Activated naive CD8-positive, alpha-beta T cell treated with anti-CD3 and anti-CD28 coated beads, Interleukin-2, amount 10 ng/mL, durations not matched to agents 7 days and 5 days (primary cell): ENCODE results near the gene TTC31. TPM values are rescaled to one million over a fixed set of nuclear protein-coding genes. Genes with fewer than 3 reads are reported as not detected.
"Not testable (repeated sequence)": the region's sequence is repeated elsewhere in the genome, so short reads cannot be mapped to it uniquely, and the experiment has no call there.

Source experiments
- ATAC-seq: fragments of 150-1000 bp; cut with Tn5 transposase; one replicate; pipeline ENCODE4 v1.10.0; 2021; ENCODE audit warnings: low read depth, moderate library complexity
- POLR2A ChIA-PET: fragments of 350-600 bp; sonication (Branson Sonifier 250); formaldehyde crosslinking; loops from one replicate; lab custom pipeline; 2021; ENCODE audit warnings: antibody characterized with exemption; lab: Charles Lee
- DNase-seq: peaks from one replicate; pipeline ENCODE4 v3.0.0; 2021
- H3K27ac Mint-ChIP-seq: one replicate; pipeline ENCODE4 v1.8.0; 2022; ENCODE audit warnings: mild to moderate bottlenecking, mixed read lengths
- H3K27me3 Mint-ChIP-seq: one replicate; pipeline ENCODE4 v1.8.0; 2022; ENCODE audit warnings: mild to moderate bottlenecking, moderate library complexity, mixed read lengths
- H3K36me3 Mint-ChIP-seq: one replicate; pipeline ENCODE4 v1.8.0; 2021; ENCODE audit warnings: mild to moderate bottlenecking, mixed read lengths
- H3K4me1 Mint-ChIP-seq: one replicate; pipeline ENCODE4 v1.8.0; 2021; ENCODE audit warnings: mixed read lengths
- H3K4me3 Mint-ChIP-seq: one replicate; pipeline ENCODE4 v1.8.0; 2022; ENCODE audit warnings: mild to moderate bottlenecking, moderate library complexity, mixed read lengths
- H3K9me3 Mint-ChIP-seq: one replicate; pipeline ENCODE4 v1.8.0; 2021; ENCODE audit warnings: mixed read lengths
- total RNA-seq, 2 experiments: library from RNA; stranded (reverse); gene quantifications; one replicate each; pipeline ENCODE4 v1.2.3, GENCODE V29; 2021

Gene TTC31
- total RNA-seq, 2 experiments from 2014 or later, result 44.1 to 46.2 TPM

DNA sequence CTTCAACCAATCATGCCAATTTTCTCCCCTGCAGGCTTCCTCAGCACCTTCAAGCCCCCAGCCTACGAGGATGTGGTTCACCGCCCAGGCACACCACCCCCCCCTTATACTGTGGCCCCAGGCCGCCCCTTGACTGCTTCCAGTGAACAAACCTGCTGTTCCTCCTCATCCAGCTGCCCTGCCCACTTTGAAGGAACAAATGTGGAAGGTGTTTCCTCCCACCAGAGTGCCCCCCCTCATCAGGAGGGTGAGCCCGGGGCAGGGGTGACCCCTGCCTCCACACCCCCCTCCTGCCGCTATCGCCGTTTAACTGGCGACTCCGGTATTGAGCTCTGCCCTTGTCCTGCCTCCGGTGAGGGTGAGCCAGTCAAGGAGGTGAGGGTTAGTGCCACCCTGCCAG, 22.7 kb upstream of the TTC31 start:
- Mint-ChIP-seq H3K27ac (peak overlapping the region; percentile 42), H3K4me1 (peaks cover 44% of the 10 kb centered on the region), H3K4me3 (peak overlapping the region; percentile 11)
- not testable (repeated sequence) for DNase-seq, H3K27me3 Mint-ChIP-seq, H3K36me3 Mint-ChIP-seq, ATAC-seq, H3K9me3 Mint-ChIP-seq
- POLR2A ChIA-PET, result interaction anchor here (0.6 to 6.0 kb wide), 3 partner anchors 22 to 716 kb away, joined by 5 to 39 read pairs (median 28); partner anchors contain the start of genes AUP1, CCDC142, HTRA2 and TTC31

GRCh38 chr2:74461187-74462053, 21.5 kb upstream of the TTC31 start:
- H3K4me1 Mint-ChIP-seq, result peaks cover 35% of the 10 kb centered on the region
- POLR2A ChIA-PET, result interaction anchor here (1.0 to 1.3 kb wide), 3 partner anchors 10 to 73 kb away, joined by 3 to 4 read pairs (median 3); no protein-coding TSS in a partner anchor
- no peak overlapping the region for H3K4me3 Mint-ChIP-seq
- no peak for DNase-seq
- H3K27me3 Mint-ChIP-seq, result no peaks in the 10 kb centered on the region
- H3K36me3 Mint-ChIP-seq, result peaks cover 7% of the 10 kb centered on the region
- no peak overlapping the region for H3K27ac Mint-ChIP-seq
- no peaks in the 10 kb centered on the region for H3K9me3 Mint-ChIP-seq
- no peak for ATAC-seq

DNA sequence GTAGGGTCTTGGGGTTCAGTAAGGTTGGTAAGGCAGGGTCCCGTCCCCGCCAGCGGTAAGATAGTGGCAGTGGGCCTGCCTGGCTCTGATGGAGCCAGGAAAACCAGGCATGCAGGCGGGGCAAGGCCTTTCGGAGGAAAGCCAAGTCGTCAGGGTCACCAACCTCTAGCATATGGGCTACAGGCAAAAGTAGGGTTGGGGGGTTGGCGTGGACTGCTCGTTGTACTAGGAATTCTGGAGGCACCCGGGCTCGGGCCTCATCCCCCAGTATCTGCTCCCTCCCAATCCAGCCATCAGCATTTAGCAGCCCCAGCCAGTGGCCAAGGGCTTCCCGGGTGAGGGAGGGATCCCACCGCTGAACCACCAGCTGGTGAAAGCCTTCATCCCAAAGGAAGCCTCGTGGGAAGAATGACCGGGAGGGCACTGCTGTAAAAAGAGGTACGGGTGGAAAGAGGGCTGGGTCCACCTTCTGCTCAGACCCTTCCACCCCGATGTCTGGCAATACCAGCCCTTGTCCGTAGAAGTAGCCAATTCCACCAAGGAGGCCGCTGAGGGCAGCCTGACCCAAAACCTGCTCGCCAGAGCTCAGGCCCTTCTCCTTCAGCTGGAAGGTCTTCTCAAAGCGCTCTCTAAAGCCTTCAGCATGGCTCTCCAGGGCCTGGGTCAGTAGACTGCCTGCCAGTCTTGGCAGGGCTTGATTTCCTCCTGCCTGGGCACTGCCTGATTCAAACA, 20.7 kb upstream of the TTC31 start:
- POLR2A ChIA-PET, result interaction anchor here (1.0 to 1.3 kb wide), 4 partner anchors 9 to 72 kb away, joined by 3 to 4 read pairs (median 4); partner anchors contain the start of gene MRPL53
- no peaks in the 10 kb centered on the region for H3K9me3 Mint-ChIP-seq
- DNase-seq (no peak), ATAC-seq (no peak)
- H3K27me3 Mint-ChIP-seq, result no peaks in the 10 kb centered on the region
- peaks cover 7% of the 10 kb centered on the region for H3K36me3 Mint-ChIP-seq
- H3K27ac Mint-ChIP-seq, result no peak overlapping the region
- no peak overlapping the region for H3K4me3 Mint-ChIP-seq
- peaks cover 27% of the 10 kb centered on the region for H3K4me1 Mint-ChIP-seq

- POLR2A ChIA-PET, result interaction anchor here (1.0 kb wide), 1 partner anchor 10 kb away, joined by 4 read pairs; the partner anchor contains the start of gene MRPL53
- Mint-ChIP-seq H3K27ac (no peak overlapping the region), H3K4me1 (peaks cover 26% of the 10 kb centered on the region), H3K36me3 (peaks cover 7% of the 10 kb centered on the region), H3K27me3 (no peaks in the 10 kb centered on the region), H3K4me3 (no peak overlapping the region), H3K9me3 (no peaks in the 10 kb centered on the region)
- no peak for DNase-seq
- ATAC-seq, result no peak
Measured at GRCh38 chr2:74462786-74463105, 20.1 kb upstream of the TTC31 start.

DNA sequence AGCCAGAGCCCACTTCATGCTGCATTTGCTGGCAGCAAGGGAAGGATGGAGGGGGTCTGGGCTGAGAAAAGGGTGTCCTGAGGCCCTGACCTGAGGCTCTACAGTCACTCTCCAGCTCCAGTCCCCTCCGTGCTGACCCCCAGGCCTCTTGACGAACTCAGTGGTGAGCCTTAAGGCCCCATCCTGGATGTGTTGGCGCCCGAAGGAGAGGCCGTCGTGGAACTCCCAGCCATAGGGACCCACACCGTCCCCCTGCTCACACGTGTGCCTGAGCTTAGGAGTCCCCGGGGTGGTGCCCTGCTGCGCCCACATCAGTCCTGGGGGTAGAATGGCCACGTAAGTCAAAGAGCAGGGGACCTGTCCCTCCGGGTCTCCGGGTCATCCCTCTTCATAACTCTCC, 18.5 kb upstream of the TTC31 start:
- Mint-ChIP-seq H3K4me1 (peaks cover 24% of the 10 kb centered on the region), H3K9me3 (no peaks in the 10 kb centered on the region), H3K27ac (peak overlapping the region; percentile 83), H3K36me3 (peaks cover 7% of the 10 kb centered on the region), H3K27me3 (no peaks in the 10 kb centered on the region), H3K4me3 (peak overlapping the region; percentile 99)
- ATAC-seq, result no peak
- DNase-seq, result no peak
- POLR2A ChIA-PET, result interaction anchor here (0.6 to 1.6 kb wide), 8 partner anchors 10 to 178 kb away, joined by 3 to 11 read pairs (median 4); partner anchors contain the start of genes C2orf81, INO80B and WDR54

DNA sequence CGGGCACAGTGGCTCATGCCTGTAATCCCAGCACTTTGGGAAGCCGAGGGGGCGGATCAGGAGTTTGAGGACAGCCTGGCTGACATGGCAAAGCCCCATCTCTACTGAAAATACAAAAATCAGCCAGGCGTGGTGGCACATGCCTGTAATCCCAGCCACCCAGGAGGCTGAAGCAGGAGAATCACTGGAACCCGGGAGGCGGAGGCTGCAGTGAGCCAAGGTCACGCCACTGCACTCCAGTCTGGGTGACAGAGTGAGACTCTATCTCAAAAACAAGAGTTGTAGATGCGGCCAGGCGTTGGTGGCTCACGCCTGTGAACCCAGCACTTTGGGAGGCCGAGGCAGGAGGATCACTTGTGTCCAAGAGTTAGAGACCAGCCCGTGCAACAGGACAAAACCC, 12.1 kb upstream of the TTC31 start:
- not testable (repeated sequence) for ATAC-seq, DNase-seq, H3K9me3 Mint-ChIP-seq, H3K27me3 Mint-ChIP-seq, H3K36me3 Mint-ChIP-seq
- POLR2A ChIA-PET, result interaction anchor here (0.7 to 3.3 kb wide), 7 partner anchors 9 to 377 kb away, joined by 4 to 61 read pairs (median 8); partner anchors contain the start of genes AUP1, CCDC142, HTRA2 and INO80B
- H3K27ac Mint-ChIP-seq, result peak overlapping the region; percentile 61
- peaks cover 16% of the 10 kb centered on the region for H3K4me1 Mint-ChIP-seq
- H3K4me3 Mint-ChIP-seq, result peak overlapping the region; percentile 44

DNA sequence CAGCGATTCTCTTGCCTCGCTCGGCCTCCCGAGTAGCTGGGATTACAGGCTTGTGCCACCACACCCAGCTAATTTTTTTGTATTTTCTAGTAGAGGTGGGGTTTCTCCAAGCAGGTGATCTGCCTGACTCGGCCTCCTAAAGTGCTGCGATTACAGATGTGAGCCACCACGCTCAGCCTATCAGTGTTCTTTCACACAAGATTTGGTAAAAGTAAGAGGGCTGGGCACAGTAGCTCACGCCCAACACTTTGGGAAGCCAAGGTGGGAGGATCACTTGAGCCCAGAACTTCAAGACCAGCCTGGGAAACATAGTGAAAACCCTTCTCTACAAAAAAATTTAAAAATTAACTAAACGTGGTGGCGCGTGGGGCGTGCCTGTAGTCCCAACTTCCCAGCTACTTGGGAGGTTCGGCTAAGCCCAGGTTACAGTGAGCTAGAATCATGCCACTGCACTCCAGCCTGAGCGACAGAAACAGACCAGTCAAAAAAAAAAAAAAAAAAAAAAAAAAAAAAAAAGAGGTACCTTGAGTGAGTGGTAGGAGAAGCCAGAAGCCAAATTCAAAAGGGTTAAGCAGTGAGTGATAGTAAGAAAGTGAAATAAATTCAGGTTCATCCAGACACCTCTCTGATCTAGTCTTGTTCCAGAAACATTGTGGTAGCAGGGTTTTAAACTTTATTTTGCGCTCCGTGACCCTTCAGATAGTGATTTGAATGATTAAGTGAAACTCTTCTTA, 11.4 kb upstream of the TTC31 start:
- Mint-ChIP-seq H3K27me3 (no peaks in the 10 kb centered on the region), H3K36me3 (peaks cover 9% of the 10 kb centered on the region), H3K27ac (peak overlapping the region; percentile 91), H3K4me3 (peak overlapping the region; percentile 93), H3K4me1 (peaks cover 13% of the 10 kb centered on the region), H3K9me3 (no peaks in the 10 kb centered on the region)
- DNase-seq (no peak), ATAC-seq (no peak)
- POLR2A ChIA-PET, result interaction anchor here (0.7 to 3.3 kb wide), 9 partner anchors 9 to 377 kb away, joined by 4 to 61 read pairs (median 5); partner anchors contain the start of genes AUP1, CCDC142, HTRA2 and INO80B

DNA sequence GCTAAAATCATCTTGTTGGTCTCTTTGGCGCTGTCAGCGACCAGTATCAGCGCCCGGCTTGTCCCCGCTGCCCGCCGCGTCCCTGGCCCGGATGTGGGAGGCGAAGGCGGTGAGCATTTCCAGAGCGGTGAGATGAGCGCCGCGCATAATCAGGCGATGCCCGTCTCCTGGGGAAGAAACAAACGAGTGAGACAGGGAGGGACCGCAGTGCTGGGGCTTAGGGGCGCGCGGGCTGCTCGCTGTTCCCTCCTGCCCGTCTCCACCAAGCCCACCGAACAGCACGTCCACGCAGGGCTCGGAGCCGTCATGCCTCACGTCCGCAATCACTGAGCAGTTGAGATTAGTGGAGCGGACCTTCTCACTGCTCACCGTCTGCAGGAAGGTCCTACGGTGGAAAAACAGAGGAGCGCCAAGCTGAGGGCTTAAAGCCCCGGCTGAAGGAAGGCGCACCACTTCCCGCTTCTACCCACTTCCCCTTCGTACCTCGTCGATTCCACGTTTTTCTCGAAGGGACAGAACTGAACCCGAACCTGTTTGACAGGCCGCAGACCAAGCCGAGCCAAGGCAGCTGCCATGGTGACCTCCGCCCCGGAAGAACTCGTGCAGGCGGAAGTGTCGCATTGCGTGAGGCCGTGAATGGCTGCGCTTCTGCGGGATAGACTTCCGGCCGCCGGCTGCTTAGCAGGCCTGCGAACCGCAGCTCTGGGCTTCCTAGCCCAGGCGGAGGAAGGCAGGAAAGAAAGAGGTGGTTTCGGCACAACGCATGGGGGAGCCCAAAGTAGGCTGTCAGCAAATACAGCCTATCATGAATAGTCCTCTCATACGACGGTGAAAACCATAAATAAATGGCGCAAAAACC, 10.6 kb upstream of the TTC31 start, which contains the start of gene MRPL53:
Gene MRPL53 (minus strand): TSS at position 595 of the 859 bp plus-strand sequence. CDS start 20 bp downstream, at position 575.
- ATAC-seq (peak; percentile 92), DNase-seq (peak; percentile 98)
- Mint-ChIP-seq H3K4me1 (peaks cover 14% of the 10 kb centered on the region), H3K27ac (peak within 1 kb of the TSS; percentile 91), H3K9me3 (no peaks in the 10 kb centered on the region), H3K36me3 (peaks cover 10% of the 10 kb centered on the region), H3K4me3 (peak within 1 kb of the TSS; percentile 93), H3K27me3 (no peaks in the 10 kb centered on the region)
- POLR2A ChIA-PET, result interaction anchor here (0.6 to 3.3 kb wide), 12 partner anchors 10 to 274 kb away, joined by 3 to 61 read pairs (median 4); partner anchors contain the start of genes AUP1, C2orf81, CCDC142 and DOK1

GRCh38 chr2:74472945-74473258, 10.0 kb upstream of the TTC31 start:
- DNase-seq (no peak), ATAC-seq (no peak)
- peak overlapping the region; percentile 91 for H3K27ac Mint-ChIP-seq
- POLR2A ChIA-PET, result interaction anchor here (0.6 to 3.3 kb wide), 12 partner anchors 9 to 274 kb away, joined by 3 to 61 read pairs (median 4); partner anchors contain the start of genes AUP1, C2orf81, CCDC142 and DOK1
- H3K36me3 Mint-ChIP-seq, result peaks cover 14% of the 10 kb centered on the region
- H3K27me3 Mint-ChIP-seq, result no peaks in the 10 kb centered on the region
- peak overlapping the region; percentile 93 for H3K4me3 Mint-ChIP-seq
- H3K4me1 Mint-ChIP-seq, result peaks cover 18% of the 10 kb centered on the region
- no peaks in the 10 kb centered on the region for H3K9me3 Mint-ChIP-seq

DNA sequence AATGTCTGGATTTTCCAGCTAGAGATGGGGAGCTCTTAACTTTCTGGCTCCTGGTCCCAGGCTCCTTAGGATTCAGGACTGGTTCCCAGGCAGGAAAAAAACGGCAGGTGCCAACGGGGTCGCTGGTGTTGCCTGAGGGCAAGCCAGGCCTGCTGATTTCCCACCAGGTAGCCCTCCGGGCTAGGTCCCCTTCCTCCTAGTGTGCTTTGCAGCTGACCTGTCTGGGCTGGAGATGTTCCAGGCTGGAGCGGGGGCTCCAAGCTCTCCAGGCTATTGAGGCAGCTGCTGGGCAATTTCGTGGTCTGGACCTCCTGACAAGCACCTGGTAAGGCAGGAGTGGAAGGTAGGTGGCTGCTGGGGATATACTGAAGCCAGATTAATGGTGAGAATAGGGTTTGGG, 8.4 kb upstream of the TTC31 start:
- DNase-seq (no peak), ATAC-seq (no peak)
- Mint-ChIP-seq H3K27ac (no peak overlapping the region), H3K4me3 (no peak overlapping the region), H3K36me3 (peaks cover 14% of the 10 kb centered on the region), H3K9me3 (no peaks in the 10 kb centered on the region), H3K4me1 (peaks cover 21% of the 10 kb centered on the region), H3K27me3 (no peaks in the 10 kb centered on the region)
- POLR2A ChIA-PET, result interaction anchor here (1.2 to 1.3 kb wide), 2 partner anchors 16 to 38 kb away, joined by 3 to 6 read pairs; partner anchors contain the start of gene WBP1

DNA sequence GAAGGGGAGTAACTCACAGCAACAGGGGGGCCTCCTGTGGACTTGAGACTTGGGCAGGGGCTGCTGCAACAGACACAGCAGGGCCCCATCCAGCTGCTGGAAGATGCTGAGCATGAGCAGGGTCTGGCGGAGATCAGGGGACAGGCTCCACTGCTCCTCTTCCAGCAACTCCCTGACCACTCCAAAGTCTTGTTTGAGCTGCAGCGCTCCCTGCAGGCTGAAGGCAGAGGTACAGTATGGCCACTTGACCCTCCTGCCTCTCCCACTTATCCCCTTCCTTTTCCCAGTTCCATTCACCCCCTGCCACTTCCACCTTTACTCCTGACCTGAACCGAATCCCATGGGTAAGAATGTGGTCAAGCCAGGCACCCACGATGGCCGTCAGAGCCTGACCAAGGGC, 8.0 kb upstream of the TTC31 start:
- Mint-ChIP-seq H3K9me3 (no peaks in the 10 kb centered on the region), H3K27ac (no peak overlapping the region), H3K27me3 (no peaks in the 10 kb centered on the region), H3K36me3 (peaks cover 17% of the 10 kb centered on the region), H3K4me3 (no peak overlapping the region), H3K4me1 (peaks cover 23% of the 10 kb centered on the region)
- DNase-seq, result no peak
- no peak for ATAC-seq
- POLR2A ChIA-PET, result interaction anchor here (1.2 to 1.3 kb wide), 2 partner anchors 17 to 38 kb away, joined by 3 to 6 read pairs; partner anchors contain the start of gene WBP1
